ENCODE data around the gene ZFAND6.

GRCh38 chr15:80114114-80114513, 54.6 kb downstream of the ZFAND6 start:
- TF ChIP-seq GATA3 (IDR thresholded peaks at IDR 0.05; ENCODE audit: low read depth, low read length) (no peak), GATA2 (IDR thresholded peaks at IDR 0.05; ENCODE audit: low read depth, low read length) (no peak)

All from SH-SY5Y (cell line).